NCI-H2081 treated with DMSO at 0.1 percent for 48 hours (cell line): ENCODE results near the gene CFAP58.

Source experiments
- DNase-seq: peaks from one replicate; lab custom pipeline; 2025; lab: John Stamatoyannopoulos, UW

CFAP58 gene

GRCh38 chr10:104353325-104354048 is at the start of gene CFAP58:
Gene CFAP58 (plus strand): TSS chr10:104353833. CDS start chr10:104353898, 65 bp downstream.
- peak; percentile 55 for DNase-seq

GRCh38 chr10:104304356-104304745 is 49.3 kb upstream of the CFAP58 start:
- DNase-seq = no peak

GRCh38 chr10:104304927-104305326 is 48.7 kb upstream of the CFAP58 start:
- no peak for DNase-seq

GRCh38 chr10:104306897-104307296 is 46.7 kb upstream of the CFAP58 start:
- no peak for DNase-seq

- DNase-seq = no peak
Measured at GRCh38 chr10:104307576-104308438, 45.8 kb upstream of the CFAP58 start.

GRCh38 chr10:104308439-104308903 is 45.2 kb upstream of the CFAP58 start:
- no peak for DNase-seq

GRCh38 chr10:104309980-104310978 is 43.4 kb upstream of the CFAP58 start:
- DNase-seq = no peak

GRCh38 chr10:104311184-104311720 is 42.4 kb upstream of the CFAP58 start:
- no peak for DNase-seq

- DNase-seq = no peak
Measured at GRCh38 chr10:104314591-104315485, 38.8 kb upstream of the CFAP58 start.

GRCh38 chr10:104315486-104315921 is 38.1 kb upstream of the CFAP58 start:
- no peak for DNase-seq

- no peak for DNase-seq
Measured at GRCh38 chr10:104316321-104317099, 37.1 kb upstream of the CFAP58 start.

- DNase-seq = no peak
Measured at GRCh38 chr10:104317269-104317710, 36.3 kb upstream of the CFAP58 start.

GRCh38 chr10:104317726-104318299 is 35.8 kb upstream of the CFAP58 start:
- no peak for DNase-seq

- DNase-seq = no peak
Measured at GRCh38 chr10:104318326-104318725, 35.3 kb upstream of the CFAP58 start.

- no peak for DNase-seq
Measured at GRCh38 chr10:104318810-104319741, 34.6 kb upstream of the CFAP58 start.

GRCh38 chr10:104321226-104321625 is 32.4 kb upstream of the CFAP58 start:
- DNase-seq = no peak

- no peak for DNase-seq
Measured at GRCh38 chr10:104321725-104322415, 31.8 kb upstream of the CFAP58 start.
